HT1080 (cell line): Measurements from ENCODE around the gene LGR4. TPM values are rescaled to one million over a fixed set of nuclear protein-coding genes. Genes with fewer than 3 reads are reported as not detected.

Experiments used
- DNase-seq: peaks from one replicate; pipeline ENCODE4 v3.0.0-alpha.2; 2015; ENCODE audit warnings: low read depth
- total RNA-seq: library from RNA; depleted of rRNA; stranded (reverse); fragments of >200 nt; shearing (Covaris generic); gene quantifications from 2 replicates; pipeline ENCODE4 v1.2.3, GENCODE V29; 2014

The LGR4 gene
- total RNA-seq, 1 experiment from 2014 or later = 9.0 TPM

- no peak for DNase-seq
Observed at GRCh38 chr11:27383645-27384044, 88.9 kb downstream of the LGR4 start.

- DNase-seq = no peak
Observed at GRCh38 chr11:27381238-27381666, 91.3 kb downstream of the LGR4 start.

- no peak for DNase-seq
Observed at GRCh38 chr11:27380771-27381170, 91.8 kb downstream of the LGR4 start.

- no peak for DNase-seq
Observed at GRCh38 chr11:27379449-27379848, 93.1 kb downstream of the LGR4 start.

GRCh38 chr11:27375370-27375769 is 97.2 kb downstream of the LGR4 start:
- no peak for DNase-seq

GRCh38 chr11:27373856-27374602 is 98.6 kb downstream of the LGR4 start:
- DNase-seq = no peak

GRCh38 chr11:27373392-27373791 is 99.2 kb downstream of the LGR4 start:
- no peak for DNase-seq

GRCh38 chr11:27372164-27372563 is 100.4 kb downstream of the LGR4 start:
- no peak for DNase-seq

GRCh38 chr11:27371489-27371888 is 101.1 kb downstream of the LGR4 start:
- DNase-seq = no peak

- DNase-seq = no peak
Observed at GRCh38 chr11:27370374-27370773, 102.2 kb downstream of the LGR4 start.

GRCh38 chr11:27367881-27368280 is 104.7 kb downstream of the LGR4 start:
- DNase-seq = no peak

- no peak for DNase-seq
Observed at GRCh38 chr11:27363576-27364117, 108.9 kb downstream of the LGR4 start.

- DNase-seq = peak; percentile 92
Observed at GRCh38 chr11:27362749-27363575, 109.6 kb downstream of the LGR4 start, which contains the start of gene CCDC34. CCDC34 (minus strand) TSS chr11:27363215; CDS start chr11:27363194, 21 bp downstream.

- DNase-seq = no peak
Observed at GRCh38 chr11:27361649-27362431, 110.8 kb downstream of the LGR4 start.

GRCh38 chr11:27358296-27358695 is 114.3 kb downstream of the LGR4 start:
- no peak for DNase-seq

- no peak for DNase-seq
Observed at GRCh38 chr11:27357250-27357649, 115.3 kb downstream of the LGR4 start.

GRCh38 chr11:27356624-27357222 is 115.9 kb downstream of the LGR4 start:
- DNase-seq = no peak

- DNase-seq = no peak
Observed at GRCh38 chr11:27355575-27356104, 117.0 kb downstream of the LGR4 start.

GRCh38 chr11:27354359-27354965 is 118.1 kb downstream of the LGR4 start:
- DNase-seq = no peak
